Measurements from ENCODE around the gene GAP43. TPM values are rescaled to one million over a fixed set of nuclear protein-coding genes. Genes with fewer than 3 reads are reported as not detected.

Gene GAP43, protein sequence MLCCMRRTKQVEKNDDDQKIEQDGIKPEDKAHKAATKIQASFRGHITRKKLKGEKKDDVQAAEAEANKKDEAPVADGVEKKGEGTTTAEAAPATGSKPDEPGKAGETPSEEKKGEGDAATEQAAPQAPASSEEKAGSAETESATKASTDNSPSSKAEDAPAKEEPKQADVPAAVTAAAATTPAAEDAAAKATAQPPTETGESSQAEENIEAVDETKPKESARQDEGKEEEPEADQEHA
- total RNA-seq: not detected

DNA sequence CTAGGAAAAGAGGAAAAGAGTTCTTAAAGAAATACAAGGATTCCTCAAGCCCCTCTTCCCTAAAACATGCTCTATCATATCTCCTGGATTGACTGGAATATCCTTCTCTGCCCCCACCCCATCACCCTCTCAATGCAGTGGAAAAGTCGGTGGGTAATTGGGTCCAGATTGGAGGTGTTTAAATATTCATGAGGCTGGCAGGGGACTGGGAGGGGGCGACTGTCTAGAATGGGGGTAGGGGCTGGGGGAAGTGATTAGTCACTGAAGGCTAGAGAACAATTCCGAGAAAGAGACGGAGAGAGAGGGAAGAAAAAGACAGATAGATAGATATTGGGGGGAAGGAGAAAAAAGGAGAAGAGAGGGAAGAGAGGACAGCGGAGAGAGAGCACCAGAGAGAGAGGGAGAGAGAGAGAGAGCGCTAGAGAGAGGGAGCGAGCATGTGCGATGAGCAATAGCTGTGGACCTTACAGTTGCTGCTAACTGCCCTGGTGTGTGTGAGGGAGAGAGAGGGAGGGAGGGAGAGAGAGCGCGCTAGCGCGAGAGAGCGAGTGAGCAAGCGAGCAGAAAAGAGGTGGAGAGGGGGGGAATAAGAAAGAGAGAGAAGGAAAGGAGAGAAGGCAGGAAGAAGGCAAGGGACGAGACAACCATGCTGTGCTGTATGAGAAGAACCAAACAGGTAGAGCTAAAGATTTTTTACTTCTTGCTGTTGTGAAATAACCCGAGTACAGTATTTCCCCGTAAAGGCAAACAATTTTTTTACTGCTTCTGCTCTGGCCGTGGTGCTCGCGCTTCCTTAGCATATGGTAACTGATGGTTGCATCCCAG is at the start of gene GAP43:
TSS of gene GAP43 (plus strand) at position 467 of the 825 bp plus-strand sequence. CDS start at position 647, 180 bp downstream.
- DNase-seq (ENCODE audit: low spot score): peak; percentile 45

DNA sequence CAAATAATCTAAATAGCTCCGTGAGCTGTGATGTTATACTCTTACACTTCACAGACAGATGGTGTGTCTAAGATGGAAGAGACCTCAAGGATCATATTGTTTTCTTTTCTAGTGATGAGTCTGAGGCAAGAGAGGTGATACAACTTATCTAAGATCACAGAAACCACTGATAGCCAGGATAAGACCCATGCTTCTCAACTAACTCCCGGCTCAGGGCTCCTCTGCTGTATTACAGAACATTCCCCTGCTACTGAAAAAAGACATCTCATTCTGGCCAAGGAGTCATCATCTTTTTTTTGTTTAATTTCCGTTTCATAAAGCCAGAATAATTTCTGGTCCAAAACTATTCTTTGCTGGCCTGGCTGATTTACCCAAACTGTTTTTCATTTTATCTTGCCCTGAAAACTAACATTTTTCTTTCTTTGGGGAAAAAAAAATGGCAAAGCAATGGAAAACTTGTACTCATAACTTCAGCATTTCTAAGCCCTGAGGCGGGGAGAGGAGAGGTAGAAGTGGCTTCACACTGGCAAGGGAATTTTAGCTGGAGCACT is 46.9 kb upstream of the GAP43 start:
- no peak for DNase-seq (ENCODE audit: low spot score)

DNA sequence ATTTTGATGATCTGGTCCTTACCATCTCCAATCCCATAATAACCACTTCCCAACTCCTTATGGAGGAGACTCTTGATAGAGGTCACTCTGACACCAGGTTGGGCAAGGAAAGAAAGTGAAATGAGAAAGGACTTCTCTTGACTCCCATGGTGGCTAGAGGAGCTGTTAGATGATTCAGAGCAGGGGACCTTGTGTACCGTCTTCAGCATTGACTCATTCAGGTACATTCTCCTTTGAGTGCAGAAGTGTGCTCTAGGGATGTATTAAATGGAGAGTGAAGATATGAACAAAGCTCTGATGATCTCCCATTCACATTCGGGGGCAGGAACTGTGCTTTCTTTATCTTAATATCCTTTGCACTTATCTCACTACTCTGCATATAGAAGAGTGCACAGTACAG is 46.3 kb upstream of the GAP43 start:
- no peak for DNase-seq (ENCODE audit: low spot score)

DNA sequence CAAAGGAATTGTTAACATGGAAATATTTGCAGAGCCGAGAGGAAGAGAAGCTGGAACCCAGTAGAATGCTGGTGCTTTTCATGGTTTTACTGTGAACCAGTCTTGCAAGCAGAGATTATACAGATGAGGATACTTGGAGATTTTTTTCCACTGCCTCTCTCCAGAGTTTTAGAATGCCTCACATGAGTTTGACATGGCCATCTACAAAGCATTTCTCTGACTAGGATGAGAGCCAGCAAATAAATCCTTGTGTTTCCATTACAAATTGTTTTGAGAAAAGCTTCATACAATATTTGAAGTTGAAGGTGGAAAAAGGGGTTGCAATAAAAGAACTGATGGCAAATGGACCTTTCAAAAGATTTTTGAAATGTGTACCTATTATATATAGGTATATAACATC is 45.0 kb upstream of the GAP43 start:
- DNase-seq (ENCODE audit: low spot score): no peak

DNA sequence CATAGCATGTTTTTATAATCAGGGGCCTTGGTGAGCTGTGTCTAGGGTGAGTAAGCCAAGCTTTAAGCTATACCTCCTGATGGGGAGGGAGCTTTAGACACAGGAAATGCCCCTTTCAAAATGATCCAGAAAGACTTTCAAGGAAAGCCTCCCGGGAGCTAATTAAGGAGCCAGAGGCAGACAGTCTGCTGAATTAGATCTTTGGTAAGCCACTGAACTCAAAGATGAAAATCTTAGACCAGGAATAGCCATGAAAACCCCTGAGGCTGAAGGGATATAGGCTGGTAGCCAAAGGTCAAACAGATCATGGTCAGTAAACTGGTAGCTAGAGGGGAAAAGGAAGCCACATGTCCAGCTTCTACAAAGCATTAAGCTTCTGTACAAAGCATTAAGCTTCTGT is 42.7 kb upstream of the GAP43 start:
- no peak for DNase-seq (ENCODE audit: low spot score)

DNA sequence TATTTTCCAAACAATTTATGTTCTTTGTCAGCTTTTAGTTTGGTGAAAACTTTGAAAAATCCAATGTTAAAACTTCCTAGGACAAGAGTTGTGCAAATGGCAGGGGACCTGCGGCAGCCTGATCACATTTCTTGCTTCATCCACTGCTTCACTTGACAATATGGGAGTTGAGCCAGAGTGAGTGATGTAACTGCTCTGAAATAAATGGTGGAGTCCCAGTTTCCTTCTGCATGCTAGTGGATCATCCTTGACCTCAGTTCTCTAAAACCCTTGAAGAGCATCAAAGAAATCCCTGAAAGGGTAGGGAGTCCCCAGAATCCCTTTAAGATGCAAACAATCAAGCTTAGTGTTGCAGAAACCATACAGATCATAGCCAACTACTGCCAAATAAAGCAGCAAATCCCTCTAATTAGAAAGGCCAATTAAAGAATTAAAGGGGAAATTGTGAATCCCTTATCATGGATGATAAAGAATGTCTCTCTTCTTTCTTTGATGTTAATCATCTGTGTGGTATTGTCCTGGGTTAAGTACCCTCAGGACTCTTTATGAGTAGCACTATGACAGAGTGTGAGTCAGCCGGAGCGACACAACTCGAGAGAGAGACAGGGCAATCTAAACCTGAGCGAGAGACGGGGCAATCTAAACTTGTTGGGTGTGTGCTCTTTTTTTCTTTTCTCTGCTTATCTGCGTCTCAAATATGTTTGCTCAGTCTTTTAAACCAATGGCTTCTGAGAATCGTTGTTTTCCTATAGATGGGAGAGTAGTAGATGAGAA is 41.8 kb upstream of the GAP43 start:
- DNase-seq (ENCODE audit: low spot score): no peak

DNA sequence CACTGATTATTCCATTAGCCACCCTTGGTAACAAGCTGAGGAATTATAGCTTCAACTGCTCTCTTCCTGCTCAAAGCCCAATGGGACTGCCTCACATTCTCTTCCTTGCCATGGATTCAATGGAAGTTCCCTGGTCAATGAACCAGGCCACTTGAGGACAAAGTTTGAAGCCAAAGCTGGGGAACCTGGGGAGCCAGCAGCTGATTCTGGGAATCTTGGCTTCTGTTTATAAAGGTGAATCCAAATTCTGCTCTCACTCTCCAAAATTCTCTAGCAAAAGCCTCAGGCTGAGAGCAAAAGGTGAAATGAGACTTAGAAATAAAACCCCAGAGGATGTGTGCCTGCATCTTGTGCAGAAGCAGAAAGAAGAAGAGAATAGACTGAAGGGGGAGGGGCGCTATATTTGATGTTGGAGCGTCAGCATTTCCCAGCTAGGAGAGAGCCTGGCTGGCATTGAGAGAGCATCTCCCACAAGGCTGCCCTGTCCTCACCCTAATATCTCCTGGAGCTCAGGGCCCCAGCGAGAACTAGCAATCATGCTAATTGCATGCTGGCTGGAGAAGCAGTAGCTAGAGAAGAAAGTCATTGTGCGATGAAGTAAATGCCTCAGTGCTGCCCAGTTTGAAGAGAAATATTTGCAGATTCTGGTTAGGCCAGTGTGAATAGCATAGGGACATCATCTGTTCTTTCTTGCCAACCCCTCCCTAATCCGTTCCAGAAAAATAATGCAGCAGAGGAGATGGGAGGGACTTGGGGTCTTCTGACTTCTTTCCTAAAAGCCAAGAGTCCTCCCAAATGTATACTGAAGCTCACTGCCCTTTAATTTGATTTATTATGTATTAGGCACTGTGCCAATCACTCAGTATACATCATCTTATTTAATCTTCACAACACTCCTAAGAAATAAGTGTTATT is 34.9 kb upstream of the GAP43 start:
- DNase-seq (ENCODE audit: low spot score): no peak

DNA sequence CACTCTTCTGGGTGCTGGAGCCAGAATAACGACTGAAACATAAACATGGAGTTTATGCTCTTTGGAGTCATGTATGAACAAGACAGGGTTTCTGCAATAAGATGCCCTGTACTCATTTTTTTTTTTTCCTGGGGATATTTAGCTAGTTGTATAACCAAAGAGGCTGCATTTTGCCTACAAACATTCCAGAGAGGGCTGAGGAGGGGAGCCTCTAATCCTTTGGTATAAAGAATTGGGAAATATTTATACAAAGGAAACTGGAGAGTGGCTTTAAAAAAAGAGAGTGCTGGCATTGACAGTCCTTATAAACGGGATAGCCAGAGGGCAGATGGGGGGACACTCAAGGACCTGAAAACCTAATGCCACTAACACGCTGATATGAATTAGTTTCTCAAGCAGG is 32.4 kb upstream of the GAP43 start:
- DNase-seq (ENCODE audit: low spot score): no peak

DNA sequence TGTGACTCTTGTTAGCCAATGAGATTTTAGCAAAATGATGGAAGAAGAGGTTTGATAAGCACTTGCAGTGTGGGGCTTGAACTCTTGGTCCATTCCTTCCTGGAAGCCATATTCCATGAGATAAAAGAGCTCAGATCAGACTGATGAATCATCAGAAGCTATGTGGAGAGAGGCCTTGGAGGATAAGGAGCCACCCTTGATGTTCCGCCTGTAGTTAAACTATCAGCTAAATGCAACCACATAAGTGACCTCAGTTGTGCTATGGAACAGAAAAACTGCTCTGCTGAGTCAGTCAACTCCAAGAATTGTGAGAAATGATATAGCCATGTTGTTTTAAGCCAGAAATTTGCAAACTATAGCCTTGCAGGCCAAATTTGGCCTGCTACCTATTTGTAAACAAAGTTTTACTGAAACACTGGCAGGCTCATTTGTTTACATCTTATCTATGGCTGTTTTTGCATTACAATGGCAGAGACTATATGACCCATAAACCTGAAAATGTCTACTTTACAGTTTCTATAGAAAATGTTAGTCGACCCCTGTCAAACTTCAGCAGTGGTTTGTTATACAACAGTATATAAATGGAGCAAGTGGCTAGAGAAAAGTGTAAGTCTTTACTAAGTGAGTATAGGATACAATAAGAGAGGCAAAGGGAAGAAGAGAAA is 27.6 kb upstream of the GAP43 start:
- DNase-seq (ENCODE audit: low spot score): no peak

DNA sequence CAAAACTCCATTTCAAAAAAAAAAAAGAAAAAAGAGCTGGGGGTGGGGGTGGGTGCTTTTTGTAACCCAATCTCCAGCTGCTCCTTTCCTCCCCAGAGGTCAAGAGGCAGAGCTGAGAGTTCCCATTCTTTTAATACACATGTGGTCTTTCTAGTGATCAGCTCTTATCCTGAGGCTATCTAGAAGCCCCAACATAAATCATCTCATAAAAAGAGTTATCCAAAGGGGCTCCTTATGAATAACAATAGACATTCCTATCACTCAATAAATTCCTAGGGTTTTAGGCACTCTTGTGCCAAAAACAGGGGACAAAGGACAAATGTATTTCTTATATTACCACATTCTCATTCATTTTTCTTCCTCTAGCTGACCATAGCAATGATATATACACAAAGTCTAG is 25.1 kb upstream of the GAP43 start:
- no peak for DNase-seq (ENCODE audit: low spot score)

DNA sequence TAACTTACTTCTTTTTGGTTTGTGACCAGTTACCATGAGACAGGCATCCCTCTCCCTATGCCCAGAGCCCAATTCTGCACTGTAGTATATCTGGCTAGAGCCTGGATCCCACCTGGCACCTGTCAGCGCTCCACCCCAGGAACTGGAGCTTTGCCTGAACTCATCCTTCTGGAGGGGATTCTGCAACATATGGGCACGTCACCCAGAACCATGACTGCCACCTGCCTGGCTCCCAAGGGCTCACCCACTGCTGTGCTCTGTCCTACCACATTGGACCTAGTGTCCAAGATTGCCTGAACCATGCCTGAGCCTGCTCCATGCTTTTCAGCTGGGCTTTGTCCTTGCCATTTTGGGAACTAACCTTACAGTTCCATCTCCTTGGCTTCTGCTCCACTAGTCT is 21.1 kb upstream of the GAP43 start:
- no peak for DNase-seq (ENCODE audit: low spot score)

DNA sequence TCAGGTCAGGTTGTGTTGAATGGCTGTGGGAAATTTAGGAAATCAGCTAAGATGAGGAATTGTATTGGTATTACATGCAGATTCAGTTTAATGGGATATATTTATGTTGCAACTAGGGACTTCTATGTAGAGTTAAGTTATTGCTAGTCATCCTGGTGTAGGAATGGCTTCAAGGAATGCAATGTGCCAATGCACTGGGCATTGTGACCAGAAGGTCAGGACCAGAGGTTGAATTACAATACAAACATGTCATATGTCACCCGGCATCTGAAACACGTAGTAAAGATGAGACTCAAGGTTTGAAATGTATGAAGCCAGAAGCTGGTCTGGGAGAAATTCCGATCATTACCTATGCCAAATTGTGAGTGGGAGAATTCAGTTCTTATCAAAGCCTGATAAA is 11.7 kb upstream of the GAP43 start:
- DNase-seq (ENCODE audit: low spot score): no peak

DNA sequence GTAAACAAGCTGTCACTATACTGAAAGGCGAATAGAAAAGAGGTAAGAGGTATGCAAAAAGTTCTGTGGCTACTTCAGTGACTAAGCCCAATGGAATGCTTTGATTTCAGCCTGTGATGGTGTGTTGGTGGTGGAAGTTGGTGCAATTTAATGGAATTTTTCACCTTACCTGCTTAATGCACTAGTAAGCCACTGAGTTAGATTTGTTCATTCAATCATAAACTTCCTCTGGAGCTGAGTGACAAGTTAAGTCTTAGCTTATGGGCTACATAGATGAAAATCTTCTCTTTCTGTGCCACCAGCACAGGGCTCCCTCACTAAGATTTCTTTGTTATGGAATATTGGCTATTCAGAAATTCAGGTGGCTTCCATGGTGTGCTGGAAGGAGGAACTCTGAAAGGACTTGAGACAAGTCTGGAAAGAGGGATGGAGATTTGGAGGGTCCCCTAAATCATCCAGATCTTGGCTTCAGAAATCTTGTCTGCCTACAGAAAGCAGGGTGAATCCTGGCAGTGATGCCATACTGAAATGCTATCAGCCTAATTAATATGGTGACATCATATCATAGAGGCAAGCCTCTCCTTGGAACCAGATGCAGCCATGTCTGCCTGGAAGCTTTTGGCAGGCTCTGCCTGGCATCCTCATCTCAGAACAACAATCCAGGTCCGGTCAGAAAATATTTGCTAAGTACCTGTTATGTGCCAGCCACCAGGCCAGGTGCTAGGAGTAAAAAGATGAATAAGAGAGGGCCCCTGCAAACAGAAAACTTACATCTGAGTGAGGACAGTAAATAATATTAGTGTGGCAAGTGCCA is 8.1 kb upstream of the GAP43 start:
- DNase-seq (ENCODE audit: low spot score): no peak

DNA sequence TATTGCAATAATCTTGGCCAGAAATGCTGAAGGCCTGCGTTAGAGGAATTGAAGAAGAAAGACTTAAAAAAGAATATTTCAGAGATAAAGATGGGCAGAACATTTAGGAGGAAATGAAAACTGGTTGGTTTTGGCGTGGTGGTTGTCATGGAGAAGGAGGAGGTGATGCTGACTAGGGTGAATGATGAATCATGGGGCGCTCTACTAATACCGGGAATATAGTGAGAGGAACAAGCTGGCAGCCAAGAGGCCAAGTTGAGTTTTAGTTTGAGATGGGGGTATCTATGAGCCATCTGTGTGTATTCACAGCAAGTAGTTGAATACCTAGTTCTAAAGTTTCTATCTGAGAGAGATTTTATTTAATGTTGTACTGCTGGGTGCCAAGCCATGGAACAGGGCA is 6.8 kb upstream of the GAP43 start:
- DNase-seq (ENCODE audit: low spot score): no peak

DNA sequence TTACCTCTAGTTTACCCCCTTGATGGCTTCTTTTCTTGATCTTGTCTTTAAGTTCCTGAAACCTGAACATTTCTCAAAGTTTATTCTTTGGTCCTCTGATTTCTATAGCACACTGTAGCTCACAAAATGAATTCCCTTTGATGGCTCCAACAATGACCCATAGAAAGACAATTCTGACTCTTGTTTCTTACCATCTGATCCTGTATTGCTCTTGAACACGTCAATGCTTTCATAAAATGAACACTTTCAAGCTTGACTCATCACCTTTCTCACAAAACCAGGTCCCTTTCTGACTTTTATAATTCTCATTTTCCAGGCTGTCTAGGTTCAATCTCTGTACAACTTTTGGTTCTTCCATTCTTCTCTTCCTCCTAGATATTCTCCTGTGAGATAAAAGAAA is 5.7 kb upstream of the GAP43 start:
- no peak for DNase-seq (ENCODE audit: low spot score)

DNA sequence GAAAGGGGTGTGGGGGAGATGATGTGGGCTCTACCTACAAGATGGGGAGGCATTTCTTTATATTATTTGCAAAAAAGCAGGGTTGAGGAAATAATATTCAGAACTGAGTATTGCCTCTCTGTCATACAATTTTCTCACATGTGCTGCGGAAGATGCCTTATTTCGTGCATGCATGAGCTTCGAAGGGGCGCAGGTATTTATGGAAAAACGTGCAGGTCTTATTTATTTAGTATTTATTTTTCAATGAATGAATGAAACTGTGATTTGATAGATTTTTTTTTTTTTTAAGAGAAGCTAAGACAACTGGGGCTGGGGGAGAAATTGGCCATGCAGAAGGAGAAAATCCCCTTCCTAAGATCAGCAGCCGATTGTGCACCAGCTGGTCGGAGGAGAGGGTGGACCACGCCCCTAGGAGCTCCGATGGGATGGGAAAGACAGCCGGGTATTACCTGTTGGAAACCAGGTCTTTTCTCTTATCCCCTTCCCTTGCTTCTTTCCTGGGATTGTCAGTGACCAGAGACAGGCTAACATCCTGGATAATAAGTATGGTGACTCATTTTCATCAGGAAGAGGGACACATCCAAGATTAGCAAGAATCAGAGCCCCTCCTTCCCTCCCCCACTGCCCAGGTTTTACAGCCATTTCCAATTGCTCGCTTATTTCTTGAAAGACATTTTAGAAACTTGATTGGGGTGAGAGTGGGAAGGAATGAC is 875 bp downstream of the GAP43 start:
- DNase-seq (ENCODE audit: low spot score): no peak

DNA sequence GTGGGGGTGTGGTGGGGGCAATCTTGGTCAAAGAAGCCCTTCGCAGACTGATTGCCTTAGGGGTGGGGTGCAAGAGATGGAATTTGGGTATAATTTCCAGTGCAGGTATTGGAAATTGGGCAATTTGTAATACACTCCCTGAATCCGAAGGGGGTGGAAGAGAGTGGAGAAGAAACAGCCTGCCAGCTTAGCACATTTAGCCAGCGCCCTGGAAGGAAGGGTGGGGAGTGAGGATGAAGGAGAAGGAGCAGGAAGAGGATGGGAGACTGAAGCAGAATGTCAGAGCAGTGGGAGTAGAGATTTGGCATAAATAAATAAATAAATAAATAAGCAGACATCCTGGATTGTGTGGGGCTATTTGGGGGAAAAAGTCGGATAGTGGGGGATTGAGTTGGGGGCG is 1.6 kb downstream of the GAP43 start:
- no peak for DNase-seq (ENCODE audit: low spot score)

DNA sequence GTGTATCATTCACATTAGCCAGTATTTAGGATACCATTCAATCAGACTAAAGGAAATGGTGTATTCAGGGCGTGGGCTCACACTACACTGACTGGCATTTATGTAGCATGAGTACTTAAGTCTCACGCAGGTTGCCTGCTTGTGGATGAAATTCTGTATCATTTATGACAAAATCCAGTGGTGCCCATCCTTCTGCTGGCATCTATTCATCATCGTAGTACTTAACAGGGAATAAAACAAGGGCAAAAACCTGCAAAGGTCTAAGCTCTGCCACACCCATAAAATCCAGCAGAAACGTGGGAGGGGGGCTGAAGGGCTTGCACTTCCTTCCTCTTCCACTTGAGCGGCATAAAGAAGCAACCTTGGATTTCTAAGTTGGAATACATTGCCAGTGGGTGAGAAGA is 2.7 kb downstream of the GAP43 start:
- no peak for DNase-seq (ENCODE audit: low spot score)

DNA sequence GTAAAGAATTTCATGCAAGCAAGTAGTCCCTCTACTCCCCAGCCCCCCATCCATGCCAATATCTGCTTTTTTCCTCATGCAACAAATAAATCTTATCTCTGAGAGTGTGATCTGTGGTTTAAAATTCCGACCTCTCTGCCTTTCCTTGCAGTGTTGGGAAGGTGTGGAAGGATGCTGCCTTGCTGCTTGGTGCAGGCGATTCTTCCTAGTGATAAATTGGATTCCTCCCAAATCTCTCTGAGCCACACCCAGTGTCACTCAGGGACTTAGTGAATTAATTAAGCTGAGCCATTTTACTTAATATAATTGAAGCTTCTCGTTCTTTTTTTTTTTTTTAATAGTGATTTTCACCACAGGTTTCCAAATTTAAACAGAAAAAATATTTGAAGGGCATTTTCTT is 3.4 kb downstream of the GAP43 start:
- DNase-seq (ENCODE audit: low spot score): no peak
